GM19467 (cell line): Measurements from ENCODE around the gene PLCXD1.
"Not testable (repeated sequence)": the region's sequence is repeated elsewhere in the genome, so short reads cannot be mapped to it uniquely, and the experiment has no call there.

Experiments
- ATAC-seq: cut with Tn5 transposase; IDR thresholded peaks from one replicate; pipeline ENCODE4 v1.9.1; 2021; ENCODE audit warnings: mild to moderate bottlenecking, moderate library complexity; ENCODE audit not compliant: unreplicated experiment

Gene PLCXD1

GRCh38 chrX:291411-291901 is 10.3 kb downstream of the PLCXD1 start:
- no peak for ATAC-seq

- ATAC-seq = no peak
Observed at GRCh38 chrX:292900-293897, 12.0 kb downstream of the PLCXD1 start.

GRCh38 chrX:295136-295535 is 14.0 kb downstream of the PLCXD1 start:
- ATAC-seq = no peak

GRCh38 chrX:298993-299392 is 17.8 kb downstream of the PLCXD1 start:
- no peak for ATAC-seq

- no peak for ATAC-seq
Observed at GRCh38 chrX:300334-300733, 19.2 kb downstream of the PLCXD1 start.

GRCh38 chrX:302975-303374 is 21.8 kb downstream of the PLCXD1 start:
- no peak for ATAC-seq

GRCh38 chrX:305781-306613 is 24.8 kb downstream of the PLCXD1 start:
- not testable (repeated sequence) for ATAC-seq

- not testable (repeated sequence) for ATAC-seq
Observed at GRCh38 chrX:306614-307251, 25.6 kb downstream of the PLCXD1 start.

- no peak for ATAC-seq
Observed at GRCh38 chrX:307261-308111, 26.3 kb downstream of the PLCXD1 start.

- ATAC-seq = no peak
Observed at GRCh38 chrX:308821-309520, 27.8 kb downstream of the PLCXD1 start.

- no peak for ATAC-seq
Observed at GRCh38 chrX:310621-311155, 29.5 kb downstream of the PLCXD1 start.

GRCh38 chrX:311156-312129 is 30.3 kb downstream of the PLCXD1 start:
- no peak for ATAC-seq

GRCh38 chrX:312621-313331 is 31.6 kb downstream of the PLCXD1 start:
- ATAC-seq = no peak

- ATAC-seq = no peak
Observed at GRCh38 chrX:313546-313945, 32.4 kb downstream of the PLCXD1 start.

- no peak for ATAC-seq
Observed at GRCh38 chrX:314049-314448, 32.9 kb downstream of the PLCXD1 start.

- no peak for ATAC-seq
Observed at GRCh38 chrX:314781-315595, 33.8 kb downstream of the PLCXD1 start.
